Measurements from ENCODE around the gene WDR31.

WDR31 gene

DNA sequence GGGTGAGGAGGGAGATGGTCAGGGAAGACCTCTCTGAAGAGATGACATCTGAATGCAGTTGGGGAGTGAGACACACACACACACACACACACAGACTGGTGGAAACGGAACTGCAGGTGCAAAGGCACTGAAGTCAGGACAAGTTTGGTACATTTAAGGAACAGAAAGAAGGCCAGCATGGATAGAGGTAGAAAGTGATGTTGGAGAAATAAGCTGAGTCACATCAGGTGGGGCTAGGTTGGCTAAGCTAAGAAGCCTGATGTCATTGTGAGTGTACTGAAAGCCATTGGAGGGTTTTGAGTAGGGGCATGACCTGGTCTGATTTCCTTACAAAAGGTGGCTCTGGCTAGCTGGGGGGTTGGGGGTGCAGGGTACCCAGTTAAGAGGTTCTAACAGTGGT, 12.3 kb upstream of the WDR31 start:
- no peak for DNase-seq
- H3K4me3 ChIP-seq: no peak overlapping the region
- no peaks in the 10 kb centered on the region for H3K9me3 ChIP-seq
- intact Hi-C loops (cut with DNase I; ENCODE audit: low total_unique reads): loop anchor here (5.0 kb wide), 1 partner anchor 240 kb away; no protein-coding TSS in a partner anchor
- H3K27ac ChIP-seq: no peak overlapping the region
- peaks cover 0 to 15% (median 11%) of the 10 kb centered on the region in 4 donors for H3K4me1 ChIP-seq
- no peaks in the 10 kb centered on the region for H3K36me3 ChIP-seq
- TF ChIP-seq, protein P1, sequence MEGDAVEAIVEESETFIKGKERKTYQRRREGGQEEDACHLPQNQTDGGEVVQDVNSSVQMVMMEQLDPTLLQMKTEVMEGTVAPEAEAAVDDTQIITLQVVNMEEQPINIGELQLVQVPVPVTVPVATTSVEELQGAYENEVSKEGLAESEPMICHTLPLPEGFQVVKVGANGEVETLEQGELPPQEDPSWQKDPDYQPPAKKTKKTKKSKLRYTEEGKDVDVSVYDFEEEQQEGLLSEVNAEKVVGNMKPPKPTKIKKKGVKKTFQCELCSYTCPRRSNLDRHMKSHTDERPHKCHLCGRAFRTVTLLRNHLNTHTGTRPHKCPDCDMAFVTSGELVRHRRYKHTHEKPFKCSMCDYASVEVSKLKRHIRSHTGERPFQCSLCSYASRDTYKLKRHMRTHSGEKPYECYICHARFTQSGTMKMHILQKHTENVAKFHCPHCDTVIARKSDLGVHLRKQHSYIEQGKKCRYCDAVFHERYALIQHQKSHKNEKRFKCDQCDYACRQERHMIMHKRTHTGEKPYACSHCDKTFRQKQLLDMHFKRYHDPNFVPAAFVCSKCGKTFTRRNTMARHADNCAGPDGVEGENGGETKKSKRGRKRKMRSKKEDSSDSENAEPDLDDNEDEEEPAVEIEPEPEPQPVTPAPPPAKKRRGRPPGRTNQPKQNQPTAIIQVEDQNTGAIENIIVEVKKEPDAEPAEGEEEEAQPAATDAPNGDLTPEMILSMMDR (IDR thresholded peaks at IDR 0.05): no peak
- peaks cover 0 to 5% of the 10 kb centered on the region in 2 donors for H3K27me3 ChIP-seq

GRCh38 chr9:113352006-113352405, 11.9 kb upstream of the WDR31 start:
- no peaks in the 10 kb centered on the region for H3K9me3 ChIP-seq
- peaks cover 0 to 5% of the 10 kb centered on the region in 2 donors for H3K27me3 ChIP-seq
- H3K36me3 ChIP-seq: no peaks in the 10 kb centered on the region
- no peak for DNase-seq
- TF ChIP-seq, protein P1 (IDR thresholded peaks at IDR 0.05): no peak
- no peak overlapping the region for H3K4me3 ChIP-seq
- intact Hi-C loops (cut with DNase I; ENCODE audit: low total_unique reads): loop anchor here (5.0 kb wide), 1 partner anchor 240 kb away; no protein-coding TSS in a partner anchor
- H3K4me1 ChIP-seq: peaks cover 0 to 15% (median 11%) of the 10 kb centered on the region in 4 donors
- H3K27ac ChIP-seq: no peak overlapping the region

DNA sequence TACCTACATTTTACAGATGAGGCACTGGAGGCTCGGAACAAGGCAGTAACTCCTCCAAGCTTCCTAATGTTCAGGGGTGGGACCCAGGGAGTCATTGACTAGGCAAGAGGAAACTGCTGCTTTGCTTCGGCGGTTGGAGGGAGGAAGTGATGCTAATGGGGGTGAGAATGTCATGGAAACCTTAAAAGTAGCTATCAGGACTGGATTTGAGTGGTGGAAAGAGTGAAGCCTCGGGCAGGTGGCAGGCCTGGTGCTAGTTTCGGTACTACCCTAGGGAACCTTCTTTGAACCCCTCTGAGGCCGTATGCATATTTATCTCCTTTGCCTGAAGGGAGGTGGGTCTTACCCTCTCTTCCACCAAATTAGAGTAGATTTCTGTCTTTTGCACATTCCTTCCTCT, 10.9 kb upstream of the WDR31 start:
- intact Hi-C loops (cut with DNase I; ENCODE audit: low total_unique reads): loop anchor here (5.0 kb wide), 1 partner anchor 239 kb away; no protein-coding TSS in a partner anchor
- TF ChIP-seq, protein P1 (IDR thresholded peaks at IDR 0.05): no peak
- Histone ChIP-seq H3K4me1 (peaks cover 0 to 15% (median 11%) of the 10 kb centered on the region in 4 donors), H3K27ac (no peak overlapping the region), H3K9me3 (no peaks in the 10 kb centered on the region), H3K36me3 (no peaks in the 10 kb centered on the region), H3K4me3 (no peak overlapping the region), H3K27me3 (no peaks in the 10 kb centered on the region)
- DNase-seq: no peak

DNA sequence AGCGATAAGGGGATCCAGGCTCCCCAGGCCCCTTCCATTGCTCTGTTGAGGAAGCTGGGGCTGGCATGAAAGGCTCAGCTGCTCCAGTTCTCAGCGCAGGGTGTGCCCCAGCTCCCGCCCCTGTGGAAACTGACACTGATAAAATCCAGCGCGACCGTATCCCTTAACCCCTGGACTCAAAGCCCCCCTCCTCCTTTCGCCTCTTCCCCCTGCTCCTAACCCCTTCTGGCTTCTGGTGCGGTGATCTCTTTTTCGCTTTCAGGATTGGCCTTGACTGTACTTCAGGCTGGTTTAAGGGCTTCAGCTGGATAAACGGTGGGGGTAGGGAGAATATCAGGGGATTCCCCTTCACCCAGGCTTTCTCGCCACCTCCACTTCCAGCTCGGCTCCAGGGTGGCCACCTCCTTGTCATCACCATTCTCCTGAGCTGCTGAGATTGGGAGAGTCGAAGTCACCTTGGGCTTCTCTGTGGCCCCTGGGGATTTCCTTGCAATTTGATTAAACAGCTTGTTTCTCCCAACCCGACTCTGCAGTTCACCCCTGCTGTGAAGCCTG, 10.1 kb upstream of the WDR31 start:
- TF ChIP-seq, protein P1 (IDR thresholded peaks at IDR 0.05): no peak
- Histone ChIP-seq H3K9me3 (no peaks in the 10 kb centered on the region), H3K4me3 (peak overlapping the region; percentile 47 to 60), H3K4me1 (peaks cover 0 to 15% (median 11%) of the 10 kb centered on the region in 4 donors), H3K36me3 (no peaks in the 10 kb centered on the region), H3K27ac (no peak overlapping the region), H3K27me3 (no peaks in the 10 kb centered on the region)
- no peak for DNase-seq
- intact Hi-C loops (cut with DNase I; ENCODE audit: low total_unique reads): loop anchor here (5.0 kb wide), 1 partner anchor 238 kb away; no protein-coding TSS in a partner anchor

- intact Hi-C loops (cut with DNase I; ENCODE audit: low total_unique reads): loop anchor here (5.0 kb wide), 1 partner anchor 237 kb away; no protein-coding TSS in a partner anchor
- H3K4me1 ChIP-seq: peaks cover 0 to 15% (median 11%) of the 10 kb centered on the region in 4 donors
- H3K27me3 ChIP-seq: no peaks in the 10 kb centered on the region
- no peaks in the 10 kb centered on the region for H3K9me3 ChIP-seq
- H3K4me3 ChIP-seq: peak within 1 kb of the TSS; percentile 47 to 60
- H3K27ac ChIP-seq: peak within 1 kb of the TSS in 1 of 2 donors; percentile 17
- TF ChIP-seq, protein P1 (IDR thresholded peaks at IDR 0.05): no peak
- DNase-seq: no peak
- H3K36me3 ChIP-seq: no peaks in the 10 kb centered on the region
These were observed 9.5 kb upstream of the WDR31 start, which contains the start of gene BSPRY for GRCh38 chr9:113349445-113350094. Gene BSPRY, plus strand, starts transcription at chr9:113349541. Its CDS starts 39 bp downstream, at chr9:113349580.

Data from tibial artery (tissue), 4 donors.